Activated naive CD8-positive, alpha-beta T cell treated with anti-CD3 and anti-CD28 coated beads for 36 hours (primary cell): Measurements from ENCODE around the gene RALGAPA2. TPM values are rescaled to one million over a fixed set of nuclear protein-coding genes. Genes with fewer than 3 reads are reported as not detected.

ENCODE experiments used
- DNase-seq: peaks from one replicate; pipeline ENCODE4 v3.0.0; 2021
- H3K27ac Mint-ChIP-seq: one replicate; pipeline ENCODE4 v1.8.0; 2022; ENCODE audit warnings: mild to moderate bottlenecking, moderate library complexity, mixed read lengths
- H3K27me3 Mint-ChIP-seq: one replicate; pipeline ENCODE4 v1.8.0; 2022; ENCODE audit warnings: mild to moderate bottlenecking, mixed read lengths
- H3K36me3 Mint-ChIP-seq: one replicate; pipeline ENCODE4 v1.8.0; 2021; ENCODE audit warnings: mild to moderate bottlenecking, mixed read lengths
- H3K4me1 Mint-ChIP-seq: one replicate; pipeline ENCODE4 v1.8.0; 2021; ENCODE audit warnings: mixed read lengths
- H3K4me3 Mint-ChIP-seq: one replicate; pipeline ENCODE4 v1.8.0; 2022; ENCODE audit warnings: mild to moderate bottlenecking, moderate library complexity, mixed read lengths
- H3K9me3 Mint-ChIP-seq: one replicate; pipeline ENCODE4 v1.8.0; 2022; ENCODE audit warnings: mixed read lengths
- total RNA-seq, 2 experiments: library from RNA; stranded (reverse); gene quantifications; one replicate each; pipeline ENCODE4 v1.2.3, GENCODE V29; 2021

Gene RALGAPA2
- total RNA-seq, 2 experiments from 2014 or later = 14.7 to 15.6 TPM

- H3K9me3 Mint-ChIP-seq = no peaks in the 10 kb centered on the region
- no peak overlapping the region for H3K27ac Mint-ChIP-seq
- H3K36me3 Mint-ChIP-seq = no peaks in the 10 kb centered on the region
- H3K4me3 Mint-ChIP-seq = no peak overlapping the region
- DNase-seq = no peak
- H3K27me3 Mint-ChIP-seq = no peaks in the 10 kb centered on the region
- no peaks in the 10 kb centered on the region for H3K4me1 Mint-ChIP-seq
Observed at GRCh38 chr20:20404633-20405032, 307.8 kb downstream of the RALGAPA2 start.

- H3K4me3 Mint-ChIP-seq = no peak overlapping the region
- no peak for DNase-seq
- H3K4me1 Mint-ChIP-seq = no peaks in the 10 kb centered on the region
- H3K27me3 Mint-ChIP-seq = no peaks in the 10 kb centered on the region
- no peaks in the 10 kb centered on the region for H3K9me3 Mint-ChIP-seq
- H3K27ac Mint-ChIP-seq = no peak overlapping the region
- no peaks in the 10 kb centered on the region for H3K36me3 Mint-ChIP-seq
Observed at GRCh38 chr20:20401991-20402390, 310.5 kb downstream of the RALGAPA2 start.

- no peak for DNase-seq
- H3K4me3 Mint-ChIP-seq = no peak overlapping the region
Observed at GRCh38 chr20:20399531-20400500, 312.6 kb downstream of the RALGAPA2 start.

GRCh38 chr20:20398123-20398522 lies 314.3 kb downstream of the RALGAPA2 start:
- Mint-ChIP-seq H3K4me3 (no peak overlapping the region), H3K9me3 (no peaks in the 10 kb centered on the region), H3K36me3 (no peaks in the 10 kb centered on the region), H3K27ac (no peak overlapping the region), H3K27me3 (no peaks in the 10 kb centered on the region), H3K4me1 (no peaks in the 10 kb centered on the region)
- DNase-seq = no peak

More at GRCh38 chr20:20399531-20400500, 312.6 kb downstream of the RALGAPA2 start:
- Mint-ChIP-seq H3K36me3 (no peaks in the 10 kb centered on the region), H3K27me3 (no peaks in the 10 kb centered on the region), H3K4me1 (no peaks in the 10 kb centered on the region), H3K9me3 (no peaks in the 10 kb centered on the region), H3K27ac (no peak overlapping the region)

- Mint-ChIP-seq H3K9me3 (no peaks in the 10 kb centered on the region), H3K36me3 (no peaks in the 10 kb centered on the region), H3K4me1 (no peaks in the 10 kb centered on the region), H3K27ac (no peak overlapping the region), H3K27me3 (no peaks in the 10 kb centered on the region), H3K4me3 (no peak overlapping the region)
- DNase-seq = no peak
Observed at GRCh38 chr20:20396794-20397193, 315.6 kb downstream of the RALGAPA2 start.

GRCh38 chr20:20395903-20396568 lies 316.4 kb downstream of the RALGAPA2 start:
- Mint-ChIP-seq H3K27ac (no peak overlapping the region), H3K4me3 (no peak overlapping the region), H3K27me3 (no peaks in the 10 kb centered on the region), H3K36me3 (no peaks in the 10 kb centered on the region), H3K9me3 (no peaks in the 10 kb centered on the region), H3K4me1 (no peaks in the 10 kb centered on the region)
- DNase-seq = no peak

- Mint-ChIP-seq H3K9me3 (no peaks in the 10 kb centered on the region), H3K27me3 (no peaks in the 10 kb centered on the region), H3K27ac (no peak overlapping the region), H3K4me3 (no peak overlapping the region), H3K4me1 (no peaks in the 10 kb centered on the region), H3K36me3 (no peaks in the 10 kb centered on the region)
- DNase-seq = no peak
Observed at GRCh38 chr20:20395087-20395486, 317.4 kb downstream of the RALGAPA2 start.

- Mint-ChIP-seq H3K27me3 (no peaks in the 10 kb centered on the region), H3K4me3 (no peak overlapping the region), H3K9me3 (no peaks in the 10 kb centered on the region), H3K36me3 (no peaks in the 10 kb centered on the region), H3K4me1 (no peaks in the 10 kb centered on the region), H3K27ac (peak overlapping the region; percentile 35)
- no peak for DNase-seq
Observed at GRCh38 chr20:20393207-20394120, 319.0 kb downstream of the RALGAPA2 start.

- H3K27me3 Mint-ChIP-seq = no peaks in the 10 kb centered on the region
- no peak overlapping the region for H3K4me3 Mint-ChIP-seq
- no peaks in the 10 kb centered on the region for H3K9me3 Mint-ChIP-seq
- H3K4me1 Mint-ChIP-seq = no peaks in the 10 kb centered on the region
- H3K27ac Mint-ChIP-seq = no peak overlapping the region
- H3K36me3 Mint-ChIP-seq = no peaks in the 10 kb centered on the region
- DNase-seq = no peak
Observed at GRCh38 chr20:20391766-20392165, 320.7 kb downstream of the RALGAPA2 start.

GRCh38 chr20:20391115-20391514 lies 321.3 kb downstream of the RALGAPA2 start:
- no peak for DNase-seq
- no peaks in the 10 kb centered on the region for H3K27me3 Mint-ChIP-seq
- H3K9me3 Mint-ChIP-seq = no peaks in the 10 kb centered on the region
- peak overlapping the region; percentile 44 for H3K27ac Mint-ChIP-seq
- H3K4me3 Mint-ChIP-seq = no peak overlapping the region
- no peaks in the 10 kb centered on the region for H3K4me1 Mint-ChIP-seq
- no peaks in the 10 kb centered on the region for H3K36me3 Mint-ChIP-seq

- H3K9me3 Mint-ChIP-seq = no peaks in the 10 kb centered on the region
- H3K4me3 Mint-ChIP-seq = no peak overlapping the region
- no peaks in the 10 kb centered on the region for H3K27me3 Mint-ChIP-seq
Observed at GRCh38 chr20:20390393-20390792, 322.1 kb downstream of the RALGAPA2 start.

GRCh38 chr20:20386192-20386591 lies 326.3 kb downstream of the RALGAPA2 start:
- no peaks in the 10 kb centered on the region for H3K9me3 Mint-ChIP-seq
- no peak for DNase-seq
- no peak overlapping the region for H3K4me3 Mint-ChIP-seq
- no peaks in the 10 kb centered on the region for H3K36me3 Mint-ChIP-seq
- no peaks in the 10 kb centered on the region for H3K4me1 Mint-ChIP-seq
- H3K27ac Mint-ChIP-seq = no peak overlapping the region
- H3K27me3 Mint-ChIP-seq = no peaks in the 10 kb centered on the region

More at GRCh38 chr20:20390393-20390792, 322.1 kb downstream of the RALGAPA2 start:
- no peak for DNase-seq
- H3K4me1 Mint-ChIP-seq = no peaks in the 10 kb centered on the region
- no peaks in the 10 kb centered on the region for H3K36me3 Mint-ChIP-seq
- H3K27ac Mint-ChIP-seq = no peak overlapping the region

GRCh38 chr20:20375862-20376261 lies 336.6 kb downstream of the RALGAPA2 start:
- H3K36me3 Mint-ChIP-seq = no peaks in the 10 kb centered on the region
- H3K27ac Mint-ChIP-seq = no peak overlapping the region
- no peak for DNase-seq
- H3K4me3 Mint-ChIP-seq = no peak overlapping the region
- H3K27me3 Mint-ChIP-seq = peaks cover 61% of the 10 kb centered on the region
- H3K4me1 Mint-ChIP-seq = no peaks in the 10 kb centered on the region
- H3K9me3 Mint-ChIP-seq = no peaks in the 10 kb centered on the region

- Mint-ChIP-seq H3K4me1 (peaks cover 3% of the 10 kb centered on the region), H3K36me3 (no peaks in the 10 kb centered on the region), H3K4me3 (no peak overlapping the region), H3K9me3 (no peaks in the 10 kb centered on the region), H3K27ac (no peak overlapping the region), H3K27me3 (peaks cover 60% of the 10 kb centered on the region)
- DNase-seq = no peak
Observed at GRCh38 chr20:20373091-20373571, 339.3 kb downstream of the RALGAPA2 start.
